DND-41 (cell line): ENCODE data around the gene ZRANB3.

Experiments
- CTCF ChIP-seq: IDR thresholded peaks from 2 replicates; pipeline ENCODE4 v1.5.1; 2012; ENCODE audit warnings: borderline replicate concordance, low read length, moderate library complexity, mild to moderate bottlenecking; ENCODE audit not compliant: poor library complexity, severe bottlenecking; ENCODE audit errors: extremely low read depth
- EZH2 ChIP-seq: IDR thresholded peaks from 3 replicates; pipeline ENCODE4 v1.6.1; 2012; ENCODE audit warnings: borderline replicate concordance, low read depth, mild to moderate bottlenecking, moderate library complexity, low read length, inconsistent platforms; ENCODE audit not compliant: severe bottlenecking

DNA sequence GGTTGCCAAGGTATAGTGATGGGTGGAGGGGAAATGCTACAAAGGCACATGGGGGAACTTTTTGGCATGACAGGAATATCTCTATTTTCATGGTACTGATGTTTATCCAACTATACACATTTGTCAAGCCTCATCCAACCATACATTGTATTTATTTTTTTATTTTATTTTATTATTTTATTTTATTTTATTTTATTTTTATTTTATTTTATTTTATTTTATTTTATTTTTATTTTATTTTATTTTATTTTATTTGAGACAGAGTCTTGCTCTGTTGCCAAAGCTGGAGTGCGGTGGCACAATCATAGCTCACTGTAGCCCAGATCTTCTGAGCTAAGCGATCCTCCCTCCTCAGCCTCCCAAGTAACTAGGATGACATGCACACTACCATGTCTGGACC is 219.1 kb downstream of the ZRANB3 start:
- TF ChIP-seq CTCF (no peak), EZH2 (no peak)
